GM19324 (cell line): ENCODE data around the gene OR4E1.
"Not testable (repeated sequence)": the region's sequence is repeated elsewhere in the genome, so short reads cannot be mapped to it uniquely, and the experiment has no call there.

Source experiments
- ATAC-seq: cut with Tn5 transposase; IDR thresholded peaks from one replicate; pipeline ENCODE4 v1.9.1; 2021; ENCODE audit warnings: mild to moderate bottlenecking, moderate library complexity; ENCODE audit not compliant: unreplicated experiment, low FRiP score

OR4E1 gene, protein sequence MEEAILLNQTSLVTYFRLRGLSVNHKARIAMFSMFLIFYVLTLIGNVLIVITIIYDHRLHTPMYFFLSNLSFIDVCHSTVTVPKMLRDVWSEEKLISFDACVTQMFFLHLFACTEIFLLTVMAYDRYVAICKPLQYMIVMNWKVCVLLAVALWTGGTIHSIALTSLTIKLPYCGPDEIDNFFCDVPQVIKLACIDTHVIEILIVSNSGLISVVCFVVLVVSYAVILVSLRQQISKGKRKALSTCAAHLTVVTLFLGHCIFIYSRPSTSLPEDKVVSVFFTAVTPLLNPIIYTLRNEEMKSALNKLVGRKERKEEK

DNA sequence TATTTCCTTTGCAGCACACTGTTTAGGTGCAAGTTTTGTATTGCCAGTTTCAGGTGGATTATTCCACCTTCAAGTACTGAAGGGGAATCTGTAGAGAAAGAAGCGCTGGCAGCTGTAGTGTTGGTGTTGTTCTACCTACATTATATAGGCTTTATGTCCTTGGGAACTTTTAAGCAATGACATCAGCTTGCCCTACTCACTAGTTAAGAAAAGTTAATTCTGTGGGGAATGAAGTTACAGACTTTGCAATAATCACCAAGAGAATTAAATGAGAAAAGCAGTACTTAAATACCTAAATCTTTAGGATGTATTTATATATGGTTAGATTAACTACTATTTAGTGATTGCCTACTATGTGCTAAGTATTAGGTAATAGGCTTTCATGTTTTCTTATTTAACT is at the start of gene OR4E1:
TSS of gene OR4E1 (minus strand) at position 101 of the 400 bp plus-strand sequence. CDS start 2,883 bp downstream, outside the sequence.
- no peak for ATAC-seq

DNA sequence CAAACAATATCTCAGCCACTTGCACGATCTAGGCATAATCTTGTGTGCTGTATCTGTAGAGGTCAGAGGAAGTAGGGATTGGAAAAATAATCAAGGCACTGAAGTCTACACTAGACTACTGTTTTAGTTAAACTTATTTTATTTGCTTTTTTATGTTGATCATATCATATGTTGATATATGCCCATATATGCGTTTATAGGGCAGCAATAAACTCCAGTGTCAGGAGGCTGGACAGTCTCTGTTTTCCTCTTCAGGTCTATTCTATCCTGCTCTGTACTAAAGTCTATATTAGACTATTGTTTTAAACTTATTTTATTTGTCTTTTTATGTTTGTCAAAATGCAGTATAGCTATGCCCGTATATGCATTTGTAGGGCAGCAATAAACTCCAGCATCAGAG is 47.9 kb upstream of the OR4E1 start:
- no peak for ATAC-seq

DNA sequence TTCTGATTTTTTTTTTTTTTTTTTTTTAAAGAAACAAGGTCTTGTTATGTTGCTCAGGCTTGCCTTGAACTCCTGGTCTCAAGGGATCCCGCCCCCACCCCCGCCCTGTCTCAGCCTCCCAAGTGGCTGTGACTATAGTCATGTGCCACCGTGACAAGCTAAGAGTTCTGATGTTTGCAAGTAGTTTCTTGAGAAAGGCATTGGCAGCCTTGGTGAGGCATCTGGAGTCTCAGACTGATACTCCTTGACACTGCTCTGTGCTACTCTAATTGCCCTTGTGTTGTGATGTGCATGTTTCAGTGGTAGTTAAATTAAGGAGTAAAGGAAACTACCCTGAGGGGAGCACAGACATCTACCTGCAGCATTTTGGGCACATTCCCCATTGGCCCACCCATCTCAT is 46.2 kb upstream of the OR4E1 start:
- no peak for ATAC-seq

DNA sequence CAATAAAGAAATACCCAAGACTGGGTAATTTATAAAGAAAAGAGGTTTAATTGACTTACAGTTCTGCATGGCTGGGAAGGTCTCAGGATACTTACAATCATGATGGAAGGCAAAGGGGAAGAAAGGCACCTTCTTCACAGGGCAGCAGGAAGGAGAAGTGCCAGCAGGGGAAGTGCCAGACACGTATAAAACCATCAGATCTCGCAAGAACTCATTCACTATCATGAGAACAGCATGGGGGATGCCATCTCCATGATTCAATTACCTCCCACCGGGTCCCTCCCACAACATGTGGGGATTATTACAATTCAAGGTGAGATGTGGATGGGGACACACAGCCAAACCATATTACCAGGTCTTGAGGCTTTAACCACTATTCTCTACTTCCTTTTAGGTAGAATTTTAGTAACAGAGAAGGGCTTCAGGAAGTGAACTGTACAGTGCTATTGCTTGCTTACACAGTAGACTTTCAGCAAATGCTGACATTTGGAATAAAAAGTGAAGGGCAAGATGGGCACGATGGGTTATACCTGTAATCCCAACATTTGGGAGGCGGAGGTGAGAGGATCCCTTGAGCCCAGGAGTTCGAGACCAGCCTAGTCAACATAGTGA is 40.8 kb upstream of the OR4E1 start:
- ATAC-seq: no peak

DNA sequence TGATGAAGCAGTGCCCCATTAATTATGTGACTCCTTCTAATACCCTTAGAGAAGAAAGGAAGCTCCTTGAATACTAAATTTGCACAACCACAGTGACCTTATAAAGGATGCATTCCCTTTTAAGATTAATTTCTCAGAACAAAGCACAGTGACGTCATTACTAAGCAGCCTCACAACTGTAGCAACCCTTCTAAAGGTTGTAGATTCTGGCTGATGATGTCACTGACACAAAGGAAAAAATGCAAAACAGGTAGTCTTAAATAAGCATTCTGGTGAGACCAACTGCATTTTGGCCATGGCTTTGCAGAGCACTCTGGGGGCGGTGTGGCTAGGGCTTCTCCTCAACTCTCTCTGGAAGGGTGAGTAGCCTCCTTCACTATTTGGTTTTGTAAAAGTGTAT is 38.4 kb upstream of the OR4E1 start:
- ATAC-seq: no peak

DNA sequence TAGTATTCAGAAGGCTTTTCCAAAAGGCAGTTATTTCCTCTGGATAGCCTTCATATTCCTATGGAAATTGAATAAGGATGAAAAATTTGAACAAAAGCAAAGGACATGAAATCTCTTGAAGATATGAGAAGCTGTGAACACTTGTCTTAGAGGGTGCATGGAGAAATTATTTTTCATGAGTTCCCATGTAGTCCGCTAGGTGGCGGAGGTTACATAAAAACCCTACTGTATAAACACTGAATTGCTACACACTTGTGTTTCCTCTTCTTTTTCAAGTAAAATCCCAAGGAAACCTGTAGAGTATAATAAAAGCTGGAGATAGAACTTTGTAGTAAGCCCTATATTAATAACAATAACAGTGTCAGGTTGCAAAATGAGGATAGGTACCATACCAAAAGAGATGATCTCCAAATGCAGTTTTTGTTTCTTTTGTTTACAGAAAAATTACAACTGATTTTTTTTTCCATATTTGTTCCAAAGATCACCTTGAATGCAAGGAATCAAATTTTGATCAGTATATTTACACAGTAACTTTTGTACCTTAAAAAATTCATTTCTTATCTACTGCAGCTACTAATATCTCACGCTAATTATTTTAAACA is 37.8 kb upstream of the OR4E1 start:
- ATAC-seq: no peak

DNA sequence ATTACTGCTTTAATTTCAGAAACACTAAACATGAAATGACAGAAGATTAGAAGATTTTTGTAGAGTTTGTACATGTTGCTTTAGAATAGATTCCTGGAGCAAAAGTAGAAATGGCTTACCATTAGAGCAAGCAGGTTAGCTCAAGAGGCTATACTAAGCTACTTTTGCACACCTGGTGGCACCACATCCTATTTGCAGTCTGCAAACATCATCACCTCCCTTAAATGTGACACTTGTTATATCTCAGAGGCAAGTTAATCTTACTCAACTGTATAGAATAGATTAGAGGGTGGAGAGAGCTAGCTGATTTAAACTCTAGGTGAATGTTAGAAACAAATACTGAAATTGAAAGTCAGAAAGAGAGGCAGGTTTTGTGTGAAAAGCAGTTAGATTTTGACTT is 30.7 kb upstream of the OR4E1 start:
- ATAC-seq: no peak

DNA sequence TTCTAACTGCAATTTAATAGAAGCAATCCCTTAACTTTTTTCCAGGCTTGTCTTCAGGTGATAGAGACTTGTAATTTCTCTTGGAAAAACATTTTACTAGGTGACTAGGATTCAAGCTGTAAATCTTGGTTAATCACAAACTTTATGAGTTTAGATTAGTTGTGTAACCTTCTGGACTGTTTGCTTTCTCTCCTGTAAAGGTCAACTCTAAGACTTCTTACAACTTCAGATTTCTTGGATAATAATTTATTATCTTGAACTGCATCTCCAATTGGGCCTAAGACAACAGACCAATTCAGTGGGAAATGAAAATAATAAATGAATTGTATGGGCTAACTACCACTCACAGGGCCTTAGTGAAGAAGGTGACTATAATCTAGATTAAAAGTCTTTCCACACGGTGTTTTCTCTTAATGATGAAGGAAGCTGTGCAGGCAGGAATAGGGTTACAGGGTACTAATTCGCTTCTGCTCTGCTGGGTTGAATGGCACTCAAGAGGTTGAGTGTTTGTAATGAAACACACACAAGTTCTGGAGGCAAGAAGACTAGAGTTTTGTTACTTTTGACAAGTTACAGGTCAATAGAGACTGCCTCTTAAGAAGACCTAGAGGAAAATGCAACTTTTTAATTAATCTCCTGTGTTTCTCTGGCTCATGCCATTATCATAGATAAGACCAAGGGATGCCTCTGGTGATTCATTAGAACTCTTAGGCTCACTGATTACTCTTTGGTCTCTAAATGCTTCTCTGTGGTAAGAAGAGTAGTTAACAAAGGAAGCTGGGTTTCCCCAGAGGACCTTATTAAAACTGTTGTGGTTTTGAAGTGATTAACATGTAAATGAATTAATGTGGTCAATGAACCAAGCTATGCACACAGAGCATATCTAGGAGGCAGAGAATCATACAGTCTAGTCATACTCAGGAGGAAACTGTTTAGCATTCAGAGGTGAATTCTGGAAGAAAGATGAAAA is 30.0 kb upstream of the OR4E1 start:
- no peak for ATAC-seq

DNA sequence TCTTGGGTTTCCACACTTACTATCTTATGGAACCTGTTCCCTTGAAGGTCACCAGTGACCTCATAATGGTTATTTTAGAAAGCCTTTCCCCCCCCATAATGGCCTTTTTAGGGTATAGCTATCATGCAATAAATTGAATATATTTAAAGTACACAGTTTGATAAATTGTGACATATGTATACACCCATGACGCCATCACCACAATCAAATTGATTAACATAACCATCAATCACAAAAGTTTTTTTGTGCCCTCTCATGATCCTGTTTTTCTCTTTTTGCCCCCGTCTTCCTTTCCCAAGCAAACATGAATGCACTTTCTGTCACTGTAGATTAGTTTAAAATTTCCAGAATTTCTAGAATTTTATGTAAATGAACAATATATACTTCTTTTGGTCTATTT is 28.7 kb upstream of the OR4E1 start:
- no peak for ATAC-seq

DNA sequence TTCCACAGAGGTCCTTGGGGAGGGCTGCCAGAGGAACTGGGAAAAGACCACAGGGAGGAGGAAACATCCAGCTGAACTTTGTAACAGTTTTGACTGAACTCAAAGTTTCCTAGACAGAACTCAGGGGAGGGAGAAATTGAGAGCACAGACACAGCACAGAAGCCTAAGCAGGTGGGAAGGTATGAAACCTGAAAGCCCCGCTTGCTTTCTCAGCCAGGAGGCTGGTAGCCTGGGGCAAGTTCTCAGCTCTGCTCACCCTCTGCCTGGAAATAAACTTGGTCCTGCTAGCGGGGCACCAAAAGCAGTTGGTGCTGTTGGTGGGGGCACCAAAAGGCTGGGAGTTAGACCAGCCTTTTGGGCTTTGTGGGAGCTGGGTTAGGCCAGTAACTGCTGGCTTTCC is 25.9 kb upstream of the OR4E1 start:
- ATAC-seq: no peak

DNA sequence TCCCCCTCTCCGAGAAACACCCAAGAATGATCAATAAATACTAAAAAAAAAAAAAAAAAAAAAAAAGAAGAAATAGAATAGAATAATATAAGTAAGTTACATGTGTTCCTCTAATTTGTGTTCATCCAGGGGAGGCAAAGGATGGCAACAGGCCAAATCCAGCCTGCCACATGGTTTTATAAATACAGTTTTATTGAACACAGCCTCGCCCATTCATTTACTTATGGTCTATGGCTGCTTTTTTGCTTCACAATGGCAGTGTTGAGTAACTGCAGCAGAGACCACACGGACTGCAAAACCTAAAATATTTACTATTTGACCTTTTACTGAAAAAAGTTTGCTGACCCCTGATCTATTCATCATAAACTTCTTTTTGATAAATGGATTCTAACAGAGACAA is 24.9 kb upstream of the OR4E1 start:
- not testable (repeated sequence) for ATAC-seq

DNA sequence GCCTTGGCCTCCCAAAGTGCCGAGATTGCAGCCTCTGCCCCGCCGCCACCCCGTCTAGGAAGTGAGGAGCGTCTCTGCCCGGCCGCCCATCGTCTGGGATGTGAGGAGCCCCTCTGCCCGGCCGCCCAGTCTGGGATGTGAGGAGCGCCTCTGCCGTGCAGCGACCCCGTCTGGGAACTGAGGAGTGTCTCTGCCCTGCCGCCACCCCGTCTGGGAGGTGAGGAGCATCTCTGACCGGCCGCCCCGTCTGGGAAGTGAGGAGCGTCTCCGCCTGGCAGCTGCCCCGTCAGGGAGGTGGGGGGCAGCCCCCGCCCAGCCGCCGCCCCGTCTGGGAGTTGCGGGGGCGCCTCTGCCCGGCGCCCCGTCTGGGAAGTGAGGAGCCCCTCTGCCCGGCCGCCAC is 24.0 kb upstream of the OR4E1 start:
- ATAC-seq: not testable (repeated sequence)

DNA sequence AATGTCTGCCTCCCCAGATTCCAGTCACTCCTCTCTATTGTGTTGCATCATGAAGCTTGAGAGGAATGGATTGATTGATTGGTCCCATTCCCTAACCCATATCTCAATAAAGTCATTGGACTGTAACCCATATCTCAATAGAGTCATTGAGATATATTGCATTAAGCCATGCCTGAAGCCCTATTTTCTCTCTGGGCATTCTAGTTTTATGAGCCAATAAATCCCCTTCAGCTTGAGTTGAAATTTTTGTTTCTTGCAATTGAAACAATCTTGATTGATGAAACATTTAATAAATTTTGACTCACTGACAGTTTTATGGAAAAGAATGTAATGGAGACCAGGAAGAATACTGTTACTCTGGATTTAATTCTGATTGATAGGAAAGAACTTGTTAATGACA is 20.8 kb upstream of the OR4E1 start:
- no peak for ATAC-seq

DNA sequence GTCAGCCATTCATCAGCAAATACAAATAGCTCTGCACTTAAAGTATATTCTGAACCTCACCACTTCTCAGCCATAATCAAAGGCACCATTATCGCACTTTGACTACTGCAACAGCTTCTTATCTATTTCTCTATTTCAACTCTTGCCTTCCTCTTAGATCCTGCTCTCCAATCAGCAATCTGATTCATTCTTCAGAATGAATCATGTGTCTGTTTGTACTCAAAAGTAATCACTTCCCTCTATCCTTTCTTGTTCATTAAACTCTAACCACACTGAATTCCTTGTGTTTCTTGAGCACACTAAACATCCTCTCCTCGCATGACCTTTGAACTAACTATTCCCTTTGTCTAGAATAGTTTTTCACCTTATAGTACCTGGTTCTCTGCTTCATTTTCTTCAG is 12.8 kb upstream of the OR4E1 start:
- ATAC-seq: no peak

DNA sequence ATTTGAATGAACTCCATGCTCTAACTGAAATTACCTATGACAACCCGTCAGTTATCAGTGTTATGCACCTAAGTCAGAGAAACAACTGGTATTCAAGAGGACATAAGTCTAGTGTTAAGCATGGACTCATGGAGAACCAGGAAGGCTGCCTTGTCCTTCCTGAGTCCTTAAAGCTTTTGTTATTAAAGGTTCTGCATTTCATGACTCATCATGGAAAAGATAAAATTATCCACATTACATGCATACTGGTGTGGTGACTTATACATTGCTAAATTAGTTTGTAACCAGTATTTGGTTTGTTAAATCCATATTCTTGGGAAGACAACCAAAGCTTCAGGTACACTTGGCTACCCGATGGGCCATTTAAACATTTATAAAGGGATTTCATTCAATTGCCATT is 6.5 kb upstream of the OR4E1 start:
- no peak for ATAC-seq

DNA sequence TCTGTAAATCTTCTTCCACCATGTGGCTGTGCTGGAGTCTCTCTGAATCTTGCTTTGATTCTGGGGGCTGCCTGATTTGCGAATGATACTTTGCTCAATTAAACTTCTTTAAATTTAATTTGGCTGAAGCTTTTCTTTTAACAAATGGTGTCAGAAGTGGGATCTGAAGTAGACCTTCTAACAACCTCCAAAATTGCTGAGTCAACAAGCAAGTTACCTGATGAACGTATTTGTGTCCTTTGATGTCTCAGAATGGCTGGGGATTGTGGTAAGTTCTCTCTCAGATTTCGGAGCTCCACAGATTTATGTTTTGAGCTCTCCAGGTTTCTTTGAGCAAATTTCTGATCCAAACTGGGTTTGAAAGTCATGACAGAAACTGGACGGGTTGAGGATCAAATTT is 1.9 kb upstream of the OR4E1 start:
- ATAC-seq: no peak

DNA sequence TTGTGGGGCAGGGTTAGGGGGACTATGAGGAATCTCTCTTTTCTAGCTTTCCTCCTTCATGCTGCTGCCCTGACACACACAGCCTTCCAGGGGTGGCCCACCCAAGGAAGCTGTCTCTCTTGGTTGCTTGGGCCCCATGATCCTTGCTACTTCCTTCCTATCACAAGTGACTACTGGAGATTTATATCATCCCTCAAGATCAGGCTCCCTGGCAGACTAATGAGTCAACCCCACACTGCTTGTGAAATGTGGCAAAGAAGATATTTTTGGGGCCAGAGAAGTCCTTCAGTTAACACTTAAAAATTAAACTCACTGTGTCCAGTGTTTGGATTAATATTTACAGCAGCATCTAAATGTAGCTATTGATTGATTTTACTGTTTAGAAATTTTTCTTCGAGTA is 1.5 kb downstream of the OR4E1 start:
- no peak for ATAC-seq

DNA sequence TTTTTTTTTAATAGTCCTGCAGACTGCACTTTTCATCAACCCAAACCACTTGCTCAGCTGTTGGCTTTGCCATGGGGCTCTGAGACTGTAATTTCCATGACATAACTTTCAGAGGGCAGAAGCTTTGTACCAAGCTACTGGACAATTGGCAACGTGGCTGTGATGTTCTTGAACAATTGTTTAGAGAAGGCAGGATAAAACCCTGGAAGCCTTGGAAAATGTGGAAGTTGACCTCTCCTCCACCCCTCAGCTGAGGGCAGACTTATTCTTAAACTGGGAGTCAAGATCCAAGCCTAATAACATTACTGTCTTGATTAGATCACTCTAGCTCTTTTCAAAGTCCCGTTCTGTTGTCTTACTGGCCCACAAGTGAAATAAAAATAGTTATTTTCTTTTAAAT is 2.2 kb downstream of the OR4E1 start:
- no peak for ATAC-seq

DNA sequence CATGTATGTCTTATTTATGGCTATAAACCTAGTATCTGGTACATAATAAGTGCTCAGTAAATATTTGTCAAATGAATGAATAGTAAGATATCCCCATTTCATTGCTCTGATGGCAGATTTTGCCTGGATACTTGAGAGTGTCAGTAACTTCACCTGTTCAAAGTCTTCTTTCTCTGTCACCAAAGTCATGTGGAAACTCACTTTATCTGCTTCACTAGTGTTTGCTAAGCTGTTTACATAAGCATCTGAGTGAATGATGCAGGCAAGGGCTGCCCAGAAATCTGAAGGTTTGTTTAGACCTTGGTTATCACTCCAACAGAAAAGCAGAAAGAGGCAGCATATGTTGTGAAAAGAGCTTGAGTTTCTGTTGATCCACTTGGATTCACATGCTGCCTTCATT is 4.3 kb downstream of the OR4E1 start:
- ATAC-seq: no peak

DNA sequence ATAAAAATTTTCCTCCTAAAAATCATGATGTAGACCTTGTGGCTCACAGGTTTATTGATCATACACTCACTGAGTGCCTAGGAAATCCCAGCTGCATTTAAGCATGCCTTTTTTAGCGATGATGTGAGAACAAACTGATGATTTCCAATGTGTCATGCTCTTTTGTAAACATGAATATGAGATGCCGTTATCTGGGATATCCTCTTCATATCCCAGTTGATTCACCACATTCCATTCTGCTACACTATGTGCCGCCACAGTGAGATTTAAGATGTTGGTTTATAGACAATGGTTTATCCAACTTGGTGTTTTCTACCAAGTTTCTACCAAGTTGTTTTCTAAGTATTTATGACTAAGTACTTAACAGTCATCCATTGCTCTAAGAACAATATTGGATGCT is 5.2 kb downstream of the OR4E1 start:
- ATAC-seq: no peak

DNA sequence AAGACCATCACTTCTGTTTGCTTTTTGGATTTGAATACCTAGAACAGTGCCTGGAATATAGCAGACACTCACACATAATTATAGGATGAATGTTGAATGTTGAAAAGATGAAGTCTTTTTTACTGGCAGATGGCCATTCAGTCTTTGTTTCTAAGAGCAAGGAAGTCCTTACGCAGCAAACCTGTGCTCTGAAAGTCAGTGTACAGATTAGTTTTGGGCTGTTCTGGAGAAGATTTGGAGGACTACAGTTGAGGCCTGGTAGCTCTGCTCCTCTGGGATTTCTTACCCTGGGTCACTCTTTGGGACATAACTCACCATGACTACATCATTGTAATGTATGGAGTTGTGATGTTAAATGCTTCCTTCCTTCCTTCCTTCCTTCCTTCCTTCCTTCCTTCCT is 16.6 kb downstream of the OR4E1 start:
- no peak for ATAC-seq
